ENCODE data around the gene KRTAP19-5.

DNA sequence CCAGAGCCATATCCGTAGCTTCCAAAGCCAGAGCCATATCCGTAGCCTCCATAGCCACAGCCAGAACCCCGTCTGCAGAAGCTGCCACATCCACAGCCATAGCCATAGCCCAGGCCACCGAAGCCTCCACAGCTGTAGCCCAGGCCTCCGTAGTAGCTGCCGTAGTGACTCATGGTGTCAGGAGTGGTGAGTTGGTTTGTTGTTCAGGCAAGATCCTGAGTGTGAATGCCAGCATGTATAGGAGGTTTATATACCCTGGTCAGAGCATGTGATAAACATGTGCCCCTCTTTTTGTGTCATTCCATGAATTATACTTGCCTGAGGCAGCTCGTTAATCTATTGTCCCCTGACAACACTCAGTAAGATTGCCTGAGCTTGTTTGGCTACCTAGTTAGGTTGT, 21.8 kb downstream of the KRTAP19-5 start, which contains the start of gene KRTAP19-1:
- TF ChIP-seq, protein P1, sequence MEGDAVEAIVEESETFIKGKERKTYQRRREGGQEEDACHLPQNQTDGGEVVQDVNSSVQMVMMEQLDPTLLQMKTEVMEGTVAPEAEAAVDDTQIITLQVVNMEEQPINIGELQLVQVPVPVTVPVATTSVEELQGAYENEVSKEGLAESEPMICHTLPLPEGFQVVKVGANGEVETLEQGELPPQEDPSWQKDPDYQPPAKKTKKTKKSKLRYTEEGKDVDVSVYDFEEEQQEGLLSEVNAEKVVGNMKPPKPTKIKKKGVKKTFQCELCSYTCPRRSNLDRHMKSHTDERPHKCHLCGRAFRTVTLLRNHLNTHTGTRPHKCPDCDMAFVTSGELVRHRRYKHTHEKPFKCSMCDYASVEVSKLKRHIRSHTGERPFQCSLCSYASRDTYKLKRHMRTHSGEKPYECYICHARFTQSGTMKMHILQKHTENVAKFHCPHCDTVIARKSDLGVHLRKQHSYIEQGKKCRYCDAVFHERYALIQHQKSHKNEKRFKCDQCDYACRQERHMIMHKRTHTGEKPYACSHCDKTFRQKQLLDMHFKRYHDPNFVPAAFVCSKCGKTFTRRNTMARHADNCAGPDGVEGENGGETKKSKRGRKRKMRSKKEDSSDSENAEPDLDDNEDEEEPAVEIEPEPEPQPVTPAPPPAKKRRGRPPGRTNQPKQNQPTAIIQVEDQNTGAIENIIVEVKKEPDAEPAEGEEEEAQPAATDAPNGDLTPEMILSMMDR (tag by site-specific recombination; IDR thresholded peaks at IDR 0.05): no peak
- no peak for TF ChIP-seq MYNN (tag by site-specific recombination; IDR thresholded peaks at IDR 0.05; ENCODE audit: borderline replicate concordance)
- TF ChIP-seq, protein P2, sequence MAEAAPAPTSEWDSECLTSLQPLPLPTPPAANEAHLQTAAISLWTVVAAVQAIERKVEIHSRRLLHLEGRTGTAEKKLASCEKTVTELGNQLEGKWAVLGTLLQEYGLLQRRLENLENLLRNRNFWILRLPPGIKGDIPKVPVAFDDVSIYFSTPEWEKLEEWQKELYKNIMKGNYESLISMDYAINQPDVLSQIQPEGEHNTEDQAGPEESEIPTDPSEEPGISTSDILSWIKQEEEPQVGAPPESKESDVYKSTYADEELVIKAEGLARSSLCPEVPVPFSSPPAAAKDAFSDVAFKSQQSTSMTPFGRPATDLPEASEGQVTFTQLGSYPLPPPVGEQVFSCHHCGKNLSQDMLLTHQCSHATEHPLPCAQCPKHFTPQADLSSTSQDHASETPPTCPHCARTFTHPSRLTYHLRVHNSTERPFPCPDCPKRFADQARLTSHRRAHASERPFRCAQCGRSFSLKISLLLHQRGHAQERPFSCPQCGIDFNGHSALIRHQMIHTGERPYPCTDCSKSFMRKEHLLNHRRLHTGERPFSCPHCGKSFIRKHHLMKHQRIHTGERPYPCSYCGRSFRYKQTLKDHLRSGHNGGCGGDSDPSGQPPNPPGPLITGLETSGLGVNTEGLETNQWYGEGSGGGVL (tag by site-specific recombination; IDR thresholded peaks at IDR 0.05): no peak
- TF ChIP-seq ZBTB21 (tag by site-specific recombination; IDR thresholded peaks at IDR 0.05): no peak
- TF ChIP-seq ZNF48 (tag by site-specific recombination; IDR thresholded peaks at IDR 0.05): no peak
- TF ChIP-seq ZNF112 (tag by site-specific recombination; IDR thresholded peaks at IDR 0.05): no peak
- no peak for TF ChIP-seq ZNF133 (tag by site-specific recombination; IDR thresholded peaks at IDR 0.05)
- TF ChIP-seq ZBTB20 (tag by site-specific recombination; IDR thresholded peaks at IDR 0.05): no peak
- no peak for TF ChIP-seq KLF10 (tag by site-specific recombination; IDR thresholded peaks at IDR 0.05)
- TF ChIP-seq, protein P3, sequence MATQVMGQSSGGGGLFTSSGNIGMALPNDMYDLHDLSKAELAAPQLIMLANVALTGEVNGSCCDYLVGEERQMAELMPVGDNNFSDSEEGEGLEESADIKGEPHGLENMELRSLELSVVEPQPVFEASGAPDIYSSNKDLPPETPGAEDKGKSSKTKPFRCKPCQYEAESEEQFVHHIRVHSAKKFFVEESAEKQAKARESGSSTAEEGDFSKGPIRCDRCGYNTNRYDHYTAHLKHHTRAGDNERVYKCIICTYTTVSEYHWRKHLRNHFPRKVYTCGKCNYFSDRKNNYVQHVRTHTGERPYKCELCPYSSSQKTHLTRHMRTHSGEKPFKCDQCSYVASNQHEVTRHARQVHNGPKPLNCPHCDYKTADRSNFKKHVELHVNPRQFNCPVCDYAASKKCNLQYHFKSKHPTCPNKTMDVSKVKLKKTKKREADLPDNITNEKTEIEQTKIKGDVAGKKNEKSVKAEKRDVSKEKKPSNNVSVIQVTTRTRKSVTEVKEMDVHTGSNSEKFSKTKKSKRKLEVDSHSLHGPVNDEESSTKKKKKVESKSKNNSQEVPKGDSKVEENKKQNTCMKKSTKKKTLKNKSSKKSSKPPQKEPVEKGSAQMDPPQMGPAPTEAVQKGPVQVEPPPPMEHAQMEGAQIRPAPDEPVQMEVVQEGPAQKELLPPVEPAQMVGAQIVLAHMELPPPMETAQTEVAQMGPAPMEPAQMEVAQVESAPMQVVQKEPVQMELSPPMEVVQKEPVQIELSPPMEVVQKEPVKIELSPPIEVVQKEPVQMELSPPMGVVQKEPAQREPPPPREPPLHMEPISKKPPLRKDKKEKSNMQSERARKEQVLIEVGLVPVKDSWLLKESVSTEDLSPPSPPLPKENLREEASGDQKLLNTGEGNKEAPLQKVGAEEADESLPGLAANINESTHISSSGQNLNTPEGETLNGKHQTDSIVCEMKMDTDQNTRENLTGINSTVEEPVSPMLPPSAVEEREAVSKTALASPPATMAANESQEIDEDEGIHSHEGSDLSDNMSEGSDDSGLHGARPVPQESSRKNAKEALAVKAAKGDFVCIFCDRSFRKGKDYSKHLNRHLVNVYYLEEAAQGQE (tag by site-specific recombination; IDR thresholded peaks at IDR 0.05): no peak
- TF ChIP-seq, protein P4, sequence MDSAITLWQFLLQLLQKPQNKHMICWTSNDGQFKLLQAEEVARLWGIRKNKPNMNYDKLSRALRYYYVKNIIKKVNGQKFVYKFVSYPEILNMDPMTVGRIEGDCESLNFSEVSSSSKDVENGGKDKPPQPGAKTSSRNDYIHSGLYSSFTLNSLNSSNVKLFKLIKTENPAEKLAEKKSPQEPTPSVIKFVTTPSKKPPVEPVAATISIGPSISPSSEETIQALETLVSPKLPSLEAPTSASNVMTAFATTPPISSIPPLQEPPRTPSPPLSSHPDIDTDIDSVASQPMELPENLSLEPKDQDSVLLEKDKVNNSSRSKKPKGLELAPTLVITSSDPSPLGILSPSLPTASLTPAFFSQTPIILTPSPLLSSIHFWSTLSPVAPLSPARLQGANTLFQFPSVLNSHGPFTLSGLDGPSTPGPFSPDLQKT (IDR thresholded peaks at IDR 0.05; ENCODE audit: borderline replicate concordance, low read depth, low read length): no peak
- no peak for TF ChIP-seq ZNF544 (tag by site-specific recombination; IDR thresholded peaks at IDR 0.05)
- TF ChIP-seq ZNF157 (tag by site-specific recombination; IDR thresholded peaks at IDR 0.05): no peak

Data from HEK293 (cell line).